ENCODE results near the gene EML6.
A peak's percentile ranks its signal among the peaks of the same experiment; 100 is the strongest.

EML6 gene

GRCh38 chr2:54880428-54880827 lies 157.0 kb downstream of the EML6 start:
- no peak for DNase-seq (ENCODE audit: low read depth)

DNA sequence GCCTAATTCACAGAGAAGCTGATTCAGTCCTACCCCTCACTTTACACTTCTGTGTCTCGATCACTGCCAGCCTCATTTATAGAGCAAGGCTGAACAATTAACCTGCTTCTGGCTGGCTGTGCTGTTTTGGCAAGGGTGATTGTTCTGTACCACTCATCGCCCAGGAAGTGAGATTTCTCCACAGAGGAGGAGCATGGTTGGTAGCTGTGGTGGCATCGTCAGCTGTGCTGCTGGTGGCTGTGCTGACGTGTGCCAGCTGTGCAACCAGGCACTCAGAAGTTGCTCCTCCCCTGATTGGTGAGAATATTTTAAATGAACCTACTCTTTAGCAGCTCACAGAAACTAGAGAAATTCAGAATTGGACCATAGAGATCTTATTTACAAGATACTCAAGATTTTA lies 158.3 kb downstream of the EML6 start:
- no peak for DNase-seq (ENCODE audit: low read depth)

DNA sequence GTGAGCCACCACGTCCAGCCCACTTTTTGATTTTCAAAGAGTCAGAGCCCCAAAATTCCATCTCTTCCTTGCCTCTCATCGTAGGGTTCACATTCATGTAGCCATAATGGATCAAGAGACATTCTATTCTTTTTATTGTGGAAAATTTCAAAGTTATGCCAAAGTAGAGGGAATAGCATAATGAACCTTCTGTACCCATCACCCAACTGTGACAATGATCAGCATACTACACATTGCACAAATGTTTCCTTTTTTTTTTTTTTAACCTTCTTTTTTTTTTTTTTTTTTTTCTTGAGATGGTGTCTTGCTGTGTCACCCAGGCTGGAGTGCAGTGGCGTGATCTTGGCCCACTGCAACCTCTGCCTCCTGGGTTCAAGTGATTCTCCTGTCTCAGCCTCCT lies 162.4 kb downstream of the EML6 start:
- no peak for DNase-seq (ENCODE audit: low read depth)

GRCh38 chr2:54887850-54888545 lies 164.5 kb downstream of the EML6 start:
- no peak for DNase-seq (ENCODE audit: low read depth)

DNA sequence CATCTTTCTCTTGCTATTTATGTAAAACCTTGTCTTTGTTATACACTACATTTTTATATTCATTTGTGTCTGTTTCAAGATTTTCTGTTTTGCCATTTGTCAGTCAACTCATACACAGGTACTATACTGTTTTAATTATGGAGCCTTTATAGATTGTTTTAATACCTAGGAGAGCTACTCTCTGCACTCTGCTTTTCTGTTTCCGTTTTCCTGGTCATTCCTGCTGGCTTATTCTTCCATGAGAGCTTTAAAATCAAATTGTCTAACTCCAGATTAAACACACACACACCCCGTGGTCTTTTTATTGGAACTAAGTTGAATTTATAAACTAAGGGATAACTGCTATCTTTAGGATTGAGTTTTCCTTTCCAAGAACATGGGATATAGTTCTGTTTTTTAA lies 165.6 kb downstream of the EML6 start:
- no peak for DNase-seq (ENCODE audit: low read depth)

DNA sequence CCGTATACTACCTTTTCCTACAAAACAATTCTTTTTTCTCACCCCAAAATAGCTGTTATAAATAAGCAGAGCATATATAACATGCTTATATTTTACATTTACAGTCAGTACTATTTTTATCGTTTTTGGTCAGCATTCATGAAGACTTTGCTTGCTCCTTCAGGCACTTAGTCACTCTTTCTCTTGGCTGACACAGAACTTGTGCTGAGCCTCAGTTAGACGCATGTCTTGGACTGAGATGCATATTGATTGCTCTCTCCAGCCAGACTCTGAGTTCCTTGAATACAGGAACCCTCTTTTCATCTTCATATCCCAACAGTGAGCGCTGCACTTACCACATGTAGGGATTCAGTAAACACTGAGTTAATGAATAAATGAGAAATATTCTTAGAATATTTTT lies 168.4 kb downstream of the EML6 start:
- no peak for DNase-seq (ENCODE audit: low read depth)

DNA sequence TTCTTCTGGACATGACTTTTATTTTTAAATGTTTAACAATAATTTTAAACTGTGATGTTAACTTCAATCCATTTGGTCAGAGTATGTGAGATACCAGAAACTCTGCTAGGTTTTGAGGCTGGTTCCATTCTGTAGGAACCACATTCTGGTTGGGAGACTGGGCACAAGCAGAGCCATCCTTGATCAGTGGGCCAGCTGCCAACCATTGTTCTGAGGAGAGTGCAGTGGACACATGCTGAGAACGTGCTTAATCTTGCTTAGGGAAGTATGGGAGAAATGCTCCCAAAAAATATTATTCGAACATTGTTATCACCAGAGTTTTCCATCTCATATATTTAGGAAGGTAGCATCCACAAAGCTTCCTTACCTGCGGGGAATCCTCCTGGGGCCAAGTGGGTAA lies 171.0 kb downstream of the EML6 start:
- DNase-seq (ENCODE audit: low read depth), result no peak

DNA sequence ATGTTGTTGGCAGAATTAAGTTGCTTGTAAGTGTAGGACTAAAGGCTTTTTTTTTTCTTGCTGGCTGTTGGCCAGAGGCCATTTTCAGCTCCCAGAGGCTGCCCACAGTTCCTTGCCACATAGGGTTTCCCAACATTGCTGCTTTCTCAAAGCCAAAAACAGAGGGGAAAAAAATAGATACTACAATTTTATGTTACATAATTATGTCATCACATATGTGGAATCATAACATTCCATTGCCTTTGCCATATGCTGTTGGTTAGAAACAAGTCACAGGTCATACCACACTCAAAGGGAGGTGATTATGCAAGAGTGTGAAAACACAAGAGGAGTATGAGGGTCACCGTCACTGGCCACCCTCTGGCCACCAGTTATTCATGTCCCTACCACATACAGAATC lies 172.3 kb downstream of the EML6 start:
- DNase-seq (ENCODE audit: low read depth), result no peak

GRCh38 chr2:54897420-54898310 lies 174.2 kb downstream of the EML6 start:
- DNase-seq (ENCODE audit: low read depth), result no peak

DNA sequence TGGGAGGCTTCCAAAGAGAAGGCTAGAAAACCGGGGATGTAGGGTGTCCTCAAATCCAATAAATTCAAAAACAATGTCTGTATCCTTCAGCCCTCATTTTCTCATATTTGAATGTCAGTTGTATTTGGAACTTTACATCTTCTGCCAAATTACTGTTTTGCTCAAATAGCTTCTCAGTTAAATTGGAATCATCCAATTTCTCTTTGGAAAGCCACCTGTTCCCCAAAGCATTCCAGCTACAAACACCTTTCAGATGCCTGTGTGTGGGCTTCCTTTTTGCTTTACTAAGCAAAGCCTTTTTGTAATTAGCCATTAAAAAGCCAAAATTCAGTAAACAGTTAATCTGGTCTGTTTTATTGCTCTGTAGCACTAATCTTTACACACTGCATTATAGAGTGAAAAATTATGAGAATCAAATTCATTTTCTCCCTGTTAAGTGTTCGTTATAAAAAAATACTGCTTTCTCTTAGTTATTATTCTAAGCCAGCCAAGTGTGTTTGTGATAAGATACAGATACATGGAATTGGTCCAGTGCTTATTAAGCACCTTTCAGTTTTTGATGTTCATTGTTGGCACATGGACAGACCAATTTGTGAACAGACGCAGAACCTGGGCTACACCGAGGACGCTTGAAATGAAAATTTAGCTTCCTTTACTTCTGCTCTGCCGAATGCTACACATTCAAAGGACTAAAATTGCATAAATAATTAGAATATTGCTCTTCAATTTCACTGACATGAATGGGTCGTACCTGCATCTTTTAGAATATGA lies 175.2 kb downstream of the EML6 start:
- DNase-seq (ENCODE audit: low read depth), result no peak

DNA sequence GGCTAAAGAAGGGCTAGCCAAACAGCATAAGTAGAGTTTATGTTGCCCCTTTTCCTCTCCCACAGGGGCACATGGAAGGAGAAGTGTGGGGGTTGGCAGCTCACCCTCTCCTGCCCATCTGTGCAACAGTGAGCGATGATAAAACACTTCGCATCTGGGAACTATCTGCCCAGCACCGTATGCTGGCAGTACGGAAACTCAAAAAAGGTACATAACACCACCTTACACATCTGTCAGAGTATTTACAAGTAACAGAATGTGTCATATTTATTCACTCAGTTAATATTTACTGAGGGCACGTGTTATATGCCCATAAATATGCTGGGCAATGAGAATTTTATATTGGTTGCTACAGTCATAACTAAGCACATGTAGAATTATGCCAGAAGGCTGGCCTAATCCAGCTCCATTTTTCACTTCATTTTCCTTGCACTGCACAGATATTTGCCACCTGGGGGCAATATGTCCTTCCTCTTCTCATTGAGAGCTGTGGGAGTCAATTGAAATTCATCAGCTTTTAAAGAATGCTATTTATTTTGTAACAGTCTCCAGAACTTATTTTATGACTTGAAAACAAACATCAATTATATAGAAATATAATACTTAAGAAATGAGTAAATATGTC lies 176.2 kb downstream of the EML6 start:
- DNase-seq (ENCODE audit: low read depth), result no peak

DNA sequence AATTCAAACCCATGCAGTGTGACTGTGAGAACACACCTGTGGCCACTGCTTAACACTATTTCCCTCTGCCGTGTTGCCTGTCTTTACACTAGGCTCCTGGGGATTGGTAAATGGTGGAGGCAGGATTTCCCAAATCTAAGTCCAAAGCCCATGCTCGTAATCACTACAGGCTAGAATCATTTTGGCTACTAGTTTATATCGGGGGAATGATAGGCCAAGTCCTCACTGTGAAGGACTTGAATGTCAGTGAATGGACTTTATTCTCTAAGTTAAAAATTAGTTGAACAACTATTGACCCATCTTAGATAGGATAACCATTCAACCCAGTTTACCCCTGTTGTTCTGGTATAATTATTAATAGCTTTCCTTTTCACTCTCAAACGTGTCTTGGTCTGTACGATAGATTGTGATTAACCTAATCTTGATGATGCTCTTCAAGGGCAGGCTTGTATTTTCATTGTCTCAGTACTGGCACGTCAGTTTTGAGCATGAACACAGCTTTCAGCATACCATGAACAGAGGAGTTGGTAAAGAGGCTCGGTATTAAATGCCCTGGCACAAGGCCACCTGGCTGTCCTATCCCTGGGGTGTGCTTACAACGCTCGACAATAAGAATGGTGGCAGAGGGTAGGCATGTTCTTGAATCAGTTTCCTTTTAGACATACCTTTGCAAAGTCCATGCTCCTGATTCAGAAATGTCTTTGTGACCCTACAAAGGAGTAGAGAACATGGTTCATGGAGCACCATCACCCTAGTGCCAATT lies 177.9 kb downstream of the EML6 start:
- no peak for DNase-seq (ENCODE audit: low read depth)

- no peak for DNase-seq (ENCODE audit: low read depth)
These were observed 179.3 kb downstream of the EML6 start for GRCh38 chr2:54902763-54903162.

- DNase-seq (ENCODE audit: low read depth), result peak; percentile 15
These were observed 180.5 kb downstream of the EML6 start for GRCh38 chr2:54903736-54904554.

DNA sequence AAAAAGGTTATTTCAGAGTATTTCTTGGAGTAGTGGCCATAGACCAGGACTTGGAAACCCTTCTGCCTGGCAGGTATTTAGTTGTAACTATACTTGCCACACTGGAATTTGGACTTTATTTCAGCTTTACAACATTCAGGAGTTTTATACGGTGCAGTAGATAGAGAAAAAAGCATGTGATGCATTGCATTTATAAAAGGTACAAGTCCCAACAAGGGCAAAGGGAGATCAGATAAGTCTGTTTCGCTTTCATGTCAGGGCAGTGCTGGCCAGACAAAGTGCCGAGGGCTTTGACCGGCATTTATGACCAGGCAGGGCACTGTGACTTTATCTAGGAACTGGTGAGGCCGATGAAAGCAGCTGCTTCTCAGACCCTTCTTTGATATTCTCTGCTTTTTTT lies 181.4 kb downstream of the EML6 start:
- no peak for DNase-seq (ENCODE audit: low read depth)

GRCh38 chr2:54906716-54907115 lies 183.3 kb downstream of the EML6 start:
- no peak for DNase-seq (ENCODE audit: low read depth)

DNA sequence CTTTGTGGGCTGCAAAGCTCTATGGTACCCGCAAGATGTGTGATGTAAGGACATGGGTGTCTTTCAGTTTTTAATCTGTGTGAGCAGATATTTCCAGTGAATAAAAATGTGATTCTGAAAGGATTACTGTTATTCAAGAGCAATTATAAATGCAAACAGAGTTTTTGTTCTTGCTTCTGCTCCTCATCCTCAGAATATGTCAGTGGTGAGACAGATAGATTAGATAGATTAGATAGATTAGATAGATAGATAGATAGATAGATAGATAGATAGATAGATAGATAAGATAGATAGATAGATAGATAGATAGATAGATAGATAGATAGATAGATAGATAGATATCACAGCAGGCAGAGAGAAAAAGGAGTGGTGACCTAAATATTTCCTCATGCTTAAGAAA lies 184.2 kb downstream of the EML6 start:
- no peak for DNase-seq (ENCODE audit: low read depth)

- no peak for DNase-seq (ENCODE audit: low read depth)
These were observed 185.1 kb downstream of the EML6 start for GRCh38 chr2:54908591-54908990.

DNA sequence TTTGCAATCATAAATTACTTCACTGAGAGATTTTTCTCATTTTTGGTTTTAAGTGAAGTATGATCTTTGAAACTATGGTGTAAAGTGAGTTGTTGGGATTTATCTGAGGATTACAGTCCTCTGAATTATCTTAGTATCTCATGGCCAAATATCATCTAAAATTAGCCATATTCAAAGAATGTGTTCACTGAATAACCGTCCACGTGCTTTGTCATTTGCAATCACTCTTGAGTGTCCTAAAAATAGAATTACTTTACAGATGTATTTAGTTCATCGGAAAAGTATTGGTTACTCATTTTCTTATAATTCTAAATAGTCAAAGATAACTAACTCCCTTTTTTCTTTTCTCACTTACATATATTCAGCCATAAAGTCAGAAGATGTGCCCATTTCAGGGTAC lies 185.5 kb downstream of the EML6 start:
- no peak for DNase-seq (ENCODE audit: low read depth)

GRCh38 chr2:54912305-54912704 lies 188.8 kb downstream of the EML6 start:
- DNase-seq (ENCODE audit: low read depth), result no peak

DNA sequence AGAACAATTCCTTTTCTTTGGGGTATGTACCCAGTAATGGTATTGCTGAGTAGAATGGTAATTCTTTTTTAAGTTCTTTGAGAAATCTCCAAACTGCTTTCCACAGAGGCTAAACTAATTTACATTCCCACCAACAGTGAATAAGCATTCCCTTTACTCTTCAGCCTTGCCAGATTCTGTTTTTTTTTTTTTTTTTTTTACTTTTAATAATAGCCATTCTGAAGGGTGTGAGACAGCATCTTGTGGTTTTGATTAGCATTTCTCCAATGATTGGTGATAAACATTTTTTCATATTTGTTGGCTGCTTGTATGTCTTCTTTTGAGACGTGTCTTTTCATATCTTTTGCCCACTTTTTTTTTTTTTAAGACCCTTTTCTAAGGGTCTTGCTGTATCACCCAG lies 189.4 kb downstream of the EML6 start:
- DNase-seq (ENCODE audit: low read depth), result no peak
